Esophagus muscularis mucosa (tissue), 3 donors: ENCODE data around the gene ANXA2.

Experiments used
- CTCF ChIP-seq, 3 experiments: fragments of 200-600 bp in 2 of 3; fragments of 450-650 bp in 1 of 3; sonication (generic) in 2 of 3; IDR thresholded peaks; one replicate each; pipeline ENCODE4 v1.5.1; 2017 to 2019; ENCODE audit warnings: antibody characterized with exemption in 3 of 3, mild to moderate bottlenecking in 2 of 3, moderate library complexity in 1 of 3
- POLR2A ChIP-seq: fragments of 450-650 bp; IDR thresholded peaks from one replicate; pipeline ENCODE4 v1.6.1; 2017; ENCODE audit warnings: antibody characterized with exemption, moderate library complexity, mild to moderate bottlenecking, low read depth
- POLR2AphosphoS5 ChIP-seq, 2 donors: sonication (generic); formaldehyde crosslinking; IDR thresholded peaks; one replicate each; pipeline ENCODE4 v1.6.1; 2017; ENCODE audit warnings: antibody characterized with exemption in 2 of 2

- TF ChIP-seq CTCF (IDR thresholded peaks at IDR 0.05) (no peak), POLR2AphosphoS5 (IDR thresholded peaks at IDR 0.05) (no peak), POLR2A (no peak)
Observed at GRCh38 chr15:60315878-60316277, 81.9 kb downstream of the ANXA2 start.
